C1 segment of cervical spinal cord (tissue), 14 donors: ENCODE data around the gene GRAMD1B.

Experiments
- DNase-seq, 14 donors: peaks; one replicate each; lab custom pipeline; 2025; lab: John Stamatoyannopoulos, UW

The GRAMD1B gene

GRCh38 chr11:123429913-123430720 is at the start of gene GRAMD1B:
TSS of gene GRAMD1B (plus strand) at chr11:123430269. CDS start at chr11:123430793, 524 bp downstream.
- DNase-seq: peak in 5 of 14 donors; percentile 11 to 54 (median 32)

DNA sequence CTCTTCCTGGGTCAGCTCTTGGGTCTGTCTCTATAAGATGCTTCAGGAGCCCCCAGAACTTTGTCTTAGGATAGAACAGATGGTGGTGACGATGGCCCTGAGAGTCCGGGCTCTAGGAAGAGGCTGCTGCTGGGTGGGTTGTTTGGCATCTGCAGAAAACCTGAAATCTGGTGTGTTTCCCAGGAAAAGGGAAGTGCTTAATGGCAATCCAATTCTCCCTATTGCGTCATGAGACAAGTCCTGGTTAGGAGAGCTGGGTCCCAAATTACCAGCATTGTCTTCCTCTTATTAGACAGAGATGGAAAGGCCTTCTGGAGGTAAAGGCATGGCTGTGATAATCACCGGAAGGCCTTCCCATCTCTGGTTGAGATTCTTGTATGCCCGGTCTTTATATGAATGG is 48.9 kb upstream of the GRAMD1B start:
- DNase-seq: no peak

DNA sequence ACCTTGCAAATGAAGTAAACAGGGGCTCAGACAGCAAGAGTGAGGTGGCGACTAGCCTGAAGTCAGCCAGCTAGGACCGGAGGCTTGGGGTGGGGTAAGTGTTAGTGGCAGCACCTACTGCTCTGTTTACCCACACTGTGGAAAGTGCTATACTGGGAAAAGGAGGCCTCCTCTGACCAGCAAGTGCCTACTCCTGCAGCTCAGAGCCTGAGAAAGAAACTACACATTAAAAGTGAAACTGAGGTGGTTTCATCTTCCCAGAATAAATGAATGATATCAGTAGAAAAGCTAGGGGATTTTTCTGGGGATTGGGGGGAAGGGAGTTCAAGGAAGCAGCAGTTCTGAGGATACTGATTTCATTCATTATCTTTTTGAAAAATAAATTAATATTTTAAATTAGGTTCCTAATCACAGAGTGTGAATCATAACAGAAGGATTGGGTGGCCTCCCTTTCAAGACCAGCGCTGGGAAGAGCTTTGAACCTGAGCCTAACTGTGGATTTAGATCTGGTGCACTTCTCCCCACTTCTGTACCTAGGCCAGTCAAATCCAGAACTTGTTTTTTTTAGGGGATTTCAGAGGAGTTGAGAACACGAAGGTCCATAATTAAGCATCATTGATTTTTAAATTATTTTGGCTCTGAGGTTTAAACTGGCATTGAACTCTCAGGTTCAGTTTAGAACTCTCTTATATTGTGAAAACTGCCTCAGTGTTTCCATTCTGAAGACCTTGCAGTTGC is 48.1 kb upstream of the GRAMD1B start:
- DNase-seq: no peak

DNA sequence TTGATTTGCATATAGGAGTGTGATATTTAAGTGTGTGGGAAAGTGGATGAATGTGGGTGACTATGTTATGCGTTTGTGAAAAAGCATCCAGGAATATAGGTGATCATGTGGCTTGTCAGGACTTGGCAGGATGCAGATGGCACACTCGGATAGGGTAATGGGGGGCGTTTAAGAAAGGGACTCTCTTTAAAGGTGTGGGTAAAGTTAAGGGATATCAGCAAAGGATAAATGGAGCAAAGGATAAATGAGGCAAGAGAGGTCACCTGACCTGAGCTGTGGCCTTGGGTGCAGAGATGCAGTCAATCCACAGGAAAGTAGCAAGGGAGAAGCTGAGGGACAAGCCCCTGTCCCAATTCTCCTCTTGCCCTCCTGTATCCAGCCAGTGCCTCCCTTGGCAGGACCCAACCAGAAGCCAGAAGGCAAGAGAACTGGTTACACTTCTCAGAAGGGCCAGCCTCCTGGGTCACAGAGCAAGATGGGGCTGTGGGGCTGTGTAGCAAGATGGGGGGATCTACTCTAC is 47.5 kb upstream of the GRAMD1B start:
- no peak for DNase-seq

- peak in 1 of 14 donors; percentile 74 for DNase-seq
Measured at GRCh38 chr11:123384116-123384515, 46.0 kb upstream of the GRAMD1B start.

DNA sequence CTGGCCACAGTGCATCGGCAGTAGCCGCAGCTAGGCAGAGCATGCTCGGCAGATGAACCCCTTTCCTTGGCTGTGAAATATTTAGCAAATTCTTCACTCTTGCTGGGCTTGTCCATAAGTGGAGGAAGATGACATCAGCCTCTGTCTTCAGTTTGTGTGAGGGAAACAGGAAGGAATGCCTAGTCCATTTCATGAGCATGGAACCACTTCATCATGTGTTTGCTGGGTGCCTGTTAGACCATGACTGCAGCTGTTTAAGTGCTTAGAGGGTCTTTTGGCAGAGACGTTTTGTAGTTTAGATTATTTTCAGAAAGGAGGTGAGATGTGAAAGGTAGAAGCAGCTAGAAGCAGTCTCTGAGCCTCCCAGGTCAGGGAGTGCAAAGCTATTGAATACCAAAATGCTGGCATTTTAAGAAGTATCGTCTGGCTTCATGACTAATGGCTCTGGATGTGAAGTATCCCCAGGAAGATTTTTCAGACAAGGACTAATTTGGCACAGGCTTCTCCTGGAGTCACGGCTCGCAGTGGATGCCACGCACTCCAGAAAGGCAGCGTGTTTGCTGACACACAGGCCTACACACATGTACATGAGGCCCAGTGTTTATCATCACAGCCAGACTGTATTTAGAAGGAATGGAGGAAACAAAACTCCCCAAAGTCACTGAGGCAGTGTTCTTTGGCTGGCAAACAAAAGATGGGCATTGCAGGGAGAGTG is 43.1 kb upstream of the GRAMD1B start:
- no peak for DNase-seq

DNA sequence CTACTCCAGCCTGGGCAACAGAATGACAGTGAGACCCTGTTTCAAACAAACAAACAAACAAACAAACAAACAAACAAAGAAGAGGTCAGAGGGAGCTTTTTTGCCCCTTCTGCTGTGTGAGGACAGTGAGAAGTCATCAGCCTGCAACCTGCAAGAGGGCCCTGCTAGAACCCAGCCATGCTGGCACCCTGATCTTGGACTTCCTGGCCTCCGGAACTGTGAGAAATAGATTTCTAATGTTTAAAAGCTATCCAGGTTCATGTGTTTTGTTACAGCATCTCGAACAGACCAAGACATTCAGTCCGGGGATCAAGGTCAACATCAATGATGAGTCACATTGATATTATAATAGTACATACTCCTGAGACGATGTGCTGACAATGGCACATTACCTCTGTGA is 41.4 kb upstream of the GRAMD1B start:
- no peak for DNase-seq

GRCh38 chr11:123390146-123390545 is 39.9 kb upstream of the GRAMD1B start:
- peak in 2 of 14 donors; percentile 3 to 78 for DNase-seq

DNA sequence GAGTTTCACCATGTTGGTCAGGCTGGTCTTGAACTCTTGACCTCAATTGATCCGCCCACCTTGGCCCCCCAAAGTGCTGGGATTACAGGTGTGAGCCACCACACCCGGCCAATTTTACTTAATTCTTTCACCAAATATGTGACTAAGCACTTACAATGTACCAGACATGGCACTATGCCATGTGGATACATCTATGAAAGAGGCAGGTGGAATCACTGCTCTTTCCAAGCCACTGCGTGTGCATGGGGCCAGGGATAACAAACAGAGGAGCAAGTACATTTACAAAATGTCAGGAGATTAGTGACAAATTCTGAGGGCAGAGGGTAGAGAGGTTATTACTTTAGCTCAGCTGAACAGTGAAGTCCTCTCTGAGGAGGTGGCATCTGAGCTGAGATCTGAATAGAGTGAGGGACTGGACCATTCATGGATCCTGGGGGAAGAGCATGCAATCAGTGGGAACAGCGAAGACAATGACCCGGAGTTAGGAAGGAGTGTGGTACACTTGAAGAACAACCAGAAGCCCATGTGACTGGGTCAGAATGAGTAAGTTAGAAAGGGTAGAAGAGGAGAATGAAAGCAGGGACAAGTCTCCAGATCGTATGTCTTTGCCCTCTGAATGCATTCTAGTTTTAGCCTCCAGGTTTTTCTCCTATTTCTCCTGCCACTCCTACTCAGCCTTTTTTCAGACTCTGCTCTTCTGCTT is 38.3 kb upstream of the GRAMD1B start:
- peak in 1 of 14 donors; percentile 37 for DNase-seq

DNA sequence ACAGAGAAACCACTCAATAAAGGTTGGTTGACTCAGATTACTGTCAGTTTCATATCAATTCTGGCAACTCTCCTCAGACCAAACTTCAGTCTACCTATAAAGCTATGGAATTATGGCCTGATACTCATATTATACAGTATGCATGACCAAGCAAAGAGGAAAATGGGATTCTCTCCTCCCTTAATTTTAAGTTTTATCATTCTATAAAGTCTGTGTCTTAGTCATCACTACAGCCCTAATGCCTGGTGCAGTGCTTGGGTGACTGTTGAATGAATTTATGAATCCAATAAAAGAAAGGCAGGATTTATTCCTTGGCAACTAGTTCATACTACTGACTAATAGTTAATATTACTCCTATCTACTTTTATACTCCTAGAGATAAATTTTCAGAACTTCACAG is 37.6 kb upstream of the GRAMD1B start:
- DNase-seq: no peak

- no peak for DNase-seq
Measured at GRCh38 chr11:123392844-123393243, 37.2 kb upstream of the GRAMD1B start.

DNA sequence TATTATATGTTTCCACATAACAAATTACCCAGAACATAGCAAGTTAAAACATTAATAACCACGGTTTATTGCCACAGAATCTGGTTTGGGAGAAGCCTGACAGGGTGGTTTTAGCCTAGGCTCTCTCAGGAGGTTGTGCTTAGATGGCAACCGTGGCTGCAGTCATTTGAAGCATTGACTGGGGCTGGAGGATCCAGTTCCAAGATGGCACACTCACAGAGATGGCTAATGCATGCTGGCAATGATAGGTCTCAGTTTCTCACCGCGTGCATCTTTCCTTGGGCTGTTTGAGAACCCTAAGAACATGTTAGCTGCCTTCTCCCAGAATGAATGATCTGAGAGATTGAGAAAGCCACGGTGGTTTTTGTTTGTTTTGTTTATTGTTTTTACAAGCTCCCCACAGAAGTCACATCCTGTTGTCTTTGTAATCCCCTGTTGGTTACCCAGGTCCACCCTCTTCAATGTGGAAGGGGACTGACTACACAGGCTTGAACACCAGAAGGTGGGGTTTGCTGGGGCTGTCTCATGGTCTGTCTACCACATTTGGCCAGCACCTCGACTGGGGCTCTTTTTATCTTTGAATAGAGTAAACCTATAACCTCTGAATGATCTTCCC is 36.6 kb upstream of the GRAMD1B start:
- no peak for DNase-seq

DNA sequence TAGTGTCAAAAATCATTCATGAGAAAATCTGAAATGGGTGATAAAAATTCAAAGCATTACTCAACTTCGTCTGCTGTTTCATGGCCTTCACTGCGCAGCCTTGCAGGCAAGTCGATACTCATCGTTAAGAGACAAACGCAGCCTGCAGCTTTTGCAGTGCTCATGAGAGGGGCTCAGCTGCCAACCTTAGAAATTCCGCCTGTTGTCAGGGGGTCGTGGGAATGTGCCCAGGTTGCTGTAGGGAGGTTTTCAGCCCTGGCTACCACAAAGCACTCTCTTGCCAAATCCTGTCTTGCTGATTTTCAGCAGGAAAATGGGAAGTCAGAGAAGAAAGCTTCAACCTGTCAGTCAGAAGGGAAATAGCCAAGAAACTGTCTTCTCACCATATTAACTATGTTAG is 25.4 kb upstream of the GRAMD1B start:
- no peak for DNase-seq

GRCh38 chr11:123405123-123405592 is 24.9 kb upstream of the GRAMD1B start:
- DNase-seq: no peak

DNA sequence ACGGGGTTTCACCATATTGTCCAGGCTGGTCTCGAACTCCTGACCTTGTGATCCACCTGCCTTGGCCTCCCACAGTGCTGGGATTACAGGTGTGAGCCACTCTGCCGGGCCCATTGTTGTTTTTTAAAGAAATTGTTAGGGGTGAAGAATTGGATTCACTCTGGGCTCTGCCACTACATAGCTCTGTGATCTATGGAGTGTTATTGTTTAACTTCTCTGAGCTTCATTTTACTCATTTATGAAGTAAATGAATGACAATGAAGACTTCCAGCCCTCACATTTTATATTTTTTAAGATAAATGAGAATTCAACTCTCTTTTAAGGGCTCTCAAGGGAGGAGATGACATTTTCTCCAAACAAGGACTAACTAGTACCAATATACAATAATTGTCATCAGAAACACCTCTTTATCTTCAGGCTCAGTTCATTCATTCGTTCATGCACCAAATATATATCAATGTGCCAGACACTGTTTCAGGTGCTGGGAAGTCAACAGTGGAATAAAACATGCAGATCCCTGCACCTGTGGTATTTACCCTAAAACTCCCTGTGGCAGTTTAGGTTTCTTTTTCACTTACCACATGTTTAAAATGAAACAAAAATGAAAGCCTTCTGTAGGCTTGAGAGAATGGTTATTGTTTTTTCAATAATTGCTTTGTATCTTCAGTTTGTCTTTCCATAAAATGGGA is 23.5 kb upstream of the GRAMD1B start:
- DNase-seq: no peak

- peak in 5 of 14 donors; percentile 2 to 51 (median 7) for DNase-seq
Measured at GRCh38 chr11:123407130-123407995, 22.7 kb upstream of the GRAMD1B start.

- DNase-seq: no peak
Measured at GRCh38 chr11:123407996-123408597, 22.0 kb upstream of the GRAMD1B start.

- DNase-seq: no peak
Measured at GRCh38 chr11:123408619-123409455, 21.2 kb upstream of the GRAMD1B start.
